Omental fat pad (tissue), 4 donors: ENCODE measurements around the gene CMTR1. TPM values are rescaled to one million over a fixed set of nuclear protein-coding genes. Genes with fewer than 3 reads are reported as not detected.
A peak's percentile ranks its signal among the peaks of the same experiment; 100 is the strongest.
"Not testable (repeated sequence)": the region's sequence is repeated elsewhere in the genome, so short reads cannot be mapped to it uniquely, and the experiment has no call there.

ENCODE experiments used
- ATAC-seq: fragments of 150-250 bp; one replicate; pipeline ENCODE4 v1.9.1; 2016; ENCODE audit warnings: mild to moderate bottlenecking, moderate library complexity; ENCODE audit not compliant: low FRiP score
- DNase-seq: peaks from one replicate; pipeline ENCODE4 v3.0.0-alpha.2; 2019; ENCODE audit warnings: low spot score
- CTCF ChIP-seq, 3 donors: fragments of 450-650 bp; IDR thresholded peaks; one replicate each; pipeline ENCODE4 v1.5.1; 2016 to 2017; ENCODE audit warnings: antibody characterized with exemption in 3 of 3, mild to moderate bottlenecking in 3 of 3, moderate library complexity in 2 of 3
- total RNA-seq, 4 donors: library from RNA; depleted of rRNA; stranded (reverse); fragments of >200 nt; gene quantifications; one replicate each; pipeline ENCODE4 v1.1.0, GENCODE V29; 2016

CMTR1 gene
- total RNA-seq, 4 donors from 2014 or later: 22.5 to 34.5 (median 28.5) TPM

GRCh38 chr6:37499433-37500293 is 66.6 kb downstream of the CMTR1 start, which contains the start of gene CCDC167:
Gene CCDC167, minus strand, starts transcription at chr6:37499893. Its CDS starts 30 bp downstream, at chr6:37499863.
- ATAC-seq (peak; percentile 99), DNase-seq (peak; percentile 88)
- no peak for TF ChIP-seq CTCF (IDR thresholded peaks at IDR 0.05)

GRCh38 chr6:37500294-37500608 is 67.2 kb downstream of the CMTR1 start:
- no peak for TF ChIP-seq CTCF (IDR thresholded peaks at IDR 0.05)
- ATAC-seq (no peak), DNase-seq (no peak)

GRCh38 chr6:37500904-37501303 is 67.9 kb downstream of the CMTR1 start:
- not testable (repeated sequence) for ATAC-seq, DNase-seq

GRCh38 chr6:37501632-37502491 is 68.8 kb downstream of the CMTR1 start:
- TF ChIP-seq CTCF (IDR thresholded peaks at IDR 0.05): no peak
- ATAC-seq: no peak
- DNase-seq: no peak

GRCh38 chr6:37502703-37503291 is 69.8 kb downstream of the CMTR1 start:
- no peak for TF ChIP-seq CTCF (IDR thresholded peaks at IDR 0.05)
- DNase-seq (no peak), ATAC-seq (no peak)

GRCh38 chr6:37503309-37503965 is 70.4 kb downstream of the CMTR1 start:
- ATAC-seq: no peak
- DNase-seq: no peak
- TF ChIP-seq CTCF (IDR thresholded peaks at IDR 0.05): no peak

- no peak for TF ChIP-seq CTCF (IDR thresholded peaks at IDR 0.05)
- no peak for DNase-seq
- ATAC-seq: no peak
These were observed 71.0 kb downstream of the CMTR1 start for GRCh38 chr6:37504024-37504423.
